GM12878 (cell line): Measurements from ENCODE around the gene SH3GL2. TPM values are rescaled to one million over a fixed set of nuclear protein-coding genes. Genes with fewer than 3 reads are reported as not detected.

Experiments used
- ATAC-seq: fragments of 200-7000 bp; cut with Tn5 transposase; 3 replicates; pipeline ENCODE4 v1.9.1; 2020; ENCODE audit warnings: mild to moderate bottlenecking, moderate library complexity
- BruUV-seq: library from RNA; stranded (reverse); fragments of 400-500 nt; replicated peaks from 2 replicates; lab custom pipeline; 2021; lab: Mats Ljungman, UMichigan
- CTCF ChIA-PET: fragments of 300-600 bp; sonication (Branson Sonifier 250); formaldehyde crosslinking; extraction: SDS; loops from one replicate; lab custom pipeline; 2021; ENCODE audit warnings: inconsistent platforms; lab: Yijun Ruan, JAX
- POLR2A ChIA-PET: fragments of 350-600 bp; formaldehyde crosslinking; extraction: SDS; loops from one replicate; lab custom pipeline; 2021; ENCODE audit warnings: inconsistent platforms; lab: Charles Lee
- RAD21 ChIA-PET: fragments of 300-600 bp; sonication (Branson Sonifier 250); formaldehyde crosslinking; loops from one replicate; lab custom pipeline; 2023; ENCODE audit warnings: antibody characterized with exemption; ENCODE audit not compliant: unreplicated experiment; lab: Charles Lee
- SMC1A ChIA-PET: fragments of 300-600 bp; sonication (Branson Sonifier 250); formaldehyde crosslinking; loops from one replicate; lab custom pipeline; 2023; ENCODE audit not compliant: unreplicated experiment, uncharacterized antibody; lab: Charles Lee
- DNase-seq: peaks from one replicate; pipeline ENCODE4 v3.0.0-alpha.2; 2011; ENCODE audit warnings: low read depth, low spot score
- FAIRE-seq: peaks from 3 replicates; lab custom pipeline; 2011; peaks lifted over from hg19 to GRCh38; lab: Jason Lieb, UNC
- H2AFZ ChIP-seq: 2 replicates; pipeline ENCODE4 v1.6.0; 2011; ENCODE audit warnings: low read depth, low read length, control low read depth; ENCODE audit not compliant: control insufficient read depth
- H3K27ac ChIP-seq: 2 replicates; pipeline ENCODE4 v1.5.1; 2011; ENCODE audit warnings: control low read depth; ENCODE audit not compliant: control insufficient read depth, insufficient read depth
- H3K27me3 ChIP-seq, 2 experiments: replicated peaks in 1 of 2; 2 replicates each; pipeline versions ENCODE4 v1.6.0 to v1.6.1; 2011; ENCODE audit warnings: low read length in 1 of 2; ENCODE audit not compliant: control insufficient read depth in 2 of 2, insufficient read depth in 2 of 2
- H3K36me3 ChIP-seq, 2 experiments: 2 replicates each; pipeline ENCODE4 v1.5.1; 2011; ENCODE audit warnings: low read length in 1 of 2; ENCODE audit not compliant: control insufficient read depth in 2 of 2, insufficient read depth in 2 of 2
- H3K4me1 ChIP-seq: 2 replicates; pipeline ENCODE4 v1.6.1; 2011; ENCODE audit warnings: mild to moderate bottlenecking, low read length, moderate library complexity, mixed read lengths; ENCODE audit not compliant: control insufficient read depth, insufficient read depth
- H3K4me2 ChIP-seq: 2 replicates; pipeline ENCODE4 v1.6.0; 2011; ENCODE audit warnings: control low read depth; ENCODE audit not compliant: control insufficient read depth, insufficient read depth
- H3K4me3 ChIP-seq: fragments of 200-600 bp; sonication (generic); 2 replicates; pipeline ENCODE4 v1.5.1; 2016
- H3K79me2 ChIP-seq: 2 replicates; pipeline ENCODE4 v1.6.0; 2011; ENCODE audit warnings: low read length; ENCODE audit not compliant: control insufficient read depth, insufficient read depth
- H3K9ac ChIP-seq: 2 replicates; pipeline ENCODE4 v1.8.0; 2011; ENCODE audit warnings: low read length, control low read depth, mixed read lengths; ENCODE audit not compliant: control insufficient read depth, insufficient read depth
- H3K9me3 ChIP-seq: replicated peaks from 3 replicates; pipeline ENCODE4 v1.5.1; 2011; ENCODE audit warnings: mild to moderate bottlenecking, low read length; ENCODE audit not compliant: control insufficient read depth, insufficient read depth
- H4K20me1 ChIP-seq: 2 replicates; pipeline ENCODE4 v1.6.0; 2011; ENCODE audit not compliant: control insufficient read depth, insufficient read depth
- BMI1 ChIP-seq: fragments of 450-650 bp; IDR thresholded peaks from 2 replicates; pipeline ENCODE4 v1.6.1; 2016; ENCODE audit warnings: mild to moderate bottlenecking, moderate library complexity, borderline replicate concordance
- CEBPB ChIP-seq, 2 experiments: fragments of 150-350 bp in 1 of 2; IDR thresholded peaks; 2 replicates each; pipeline ENCODE4 v1.6.1; 2012 to 2014; ENCODE audit warnings: low read depth in 2 of 2, low read length in 2 of 2, borderline replicate concordance in 1 of 2, inconsistent platforms in 1 of 2
- CEBPZ ChIP-seq: fragments of 150-350 bp; IDR thresholded peaks from 2 replicates; pipeline ENCODE4 v1.6.1; 2016; ENCODE audit warnings: low read depth, low read length
- CREM ChIP-seq: IDR thresholded peaks from 2 replicates; pipeline ENCODE4 v1.6.1; 2014; ENCODE audit warnings: antibody characterized with exemption, low read depth
- IKZF1 ChIP-seq: fragments of 450-650 bp; conservative IDR thresholded peaks from 2 replicates; pipeline ENCODE4 v1.6.1; 2017; ENCODE audit warnings: antibody characterized with exemption, mild to moderate bottlenecking
- KAT2A ChIP-seq: conservative IDR thresholded peaks from 2 replicates; pipeline ENCODE4 v1.6.1; 2011; ENCODE audit warnings: low read depth, low read length; ENCODE audit not compliant: control insufficient read depth
- KDM1A ChIP-seq: fragments of 200-600 bp; sonication (generic); IDR thresholded peaks from 2 replicates; pipeline ENCODE4 v1.6.1; 2016; ENCODE audit warnings: borderline replicate concordance
- NFYB ChIP-seq: IDR thresholded peaks from 2 replicates; pipeline ENCODE4 v1.6.1; 2011; ENCODE audit warnings: low read depth, mild to moderate bottlenecking, low read length, improper control_type of control experiment, moderate library complexity; ENCODE audit not compliant: insufficient read depth
- RB1 ChIP-seq: fragments of 450-650 bp; formaldehyde crosslinking; IDR thresholded peaks from 2 replicates; pipeline ENCODE4 v1.6.1; 2017; ENCODE audit warnings: mild to moderate bottlenecking, borderline replicate concordance
- RELA ChIP-seq: fragments of 450-650 bp; IDR thresholded peaks from 2 replicates; pipeline ENCODE4 v1.8.0; 2014; ENCODE audit warnings: borderline replicate concordance; ENCODE audit not compliant: partially characterized antibody
- REST ChIP-seq: IDR thresholded peaks from 2 replicates; pipeline ENCODE4 v1.6.1; 2012; ENCODE audit warnings: mild to moderate bottlenecking, low read depth, low read length
- SMC3 ChIP-seq: IDR thresholded peaks from 2 replicates; pipeline ENCODE4 v1.6.1; 2011; ENCODE audit warnings: low read length, improper control_type of control experiment, borderline replicate concordance
- STAT1 ChIP-seq: fragments of 450-650 bp; conservative IDR thresholded peaks from 2 replicates; pipeline ENCODE4 v1.6.1; 2014; ENCODE audit warnings: antibody characterized with exemption, mild to moderate bottlenecking
- YBX1 ChIP-seq: fragments of 450-650 bp; IDR thresholded peaks from 2 replicates; pipeline ENCODE4 v1.6.1; 2016; ENCODE audit warnings: antibody characterized with exemption
- ZBED1 ChIP-seq: IDR thresholded peaks from 2 replicates; pipeline ENCODE4 v1.6.1; 2016; ENCODE audit warnings: borderline replicate concordance
- WGBS: methylation state at CpG from one replicate; pipeline ENCODE4 v1.1.6; 2016; ENCODE audit warnings: low lambda C conversion rate; ENCODE audit not compliant: insufficient replicate concordance, insufficient coverage; ENCODE audit errors: missing lambda C conversion rate; 5-methylcytosine and 5-hydroxymethylcytosine counted together
- in situ Hi-C: fragments of 300-500 bp; cut with MboI; formaldehyde crosslinking; loops from 9 replicates; pipeline ENCODE4 v1.14.3; 2018; ENCODE audit warnings: mixed read lengths
- intact Hi-C: fragments of 100-400 bp; cut with micrococcal nuclease; formaldehyde crosslinking; loops from one replicate; pipeline ENCODE4 v1.14.2; 2022; ENCODE audit not compliant: unreplicated experiment
- polyA plus RNA-seq, 11 experiments: library from polyadenylated mRNA; depleted of rRNA in 4 of 11; unstranded in 6 of 11; stranded (reverse) in 5 of 11; fragments of >200 nt; fragmentation: Nextera tagmentation in 4 of 11; fragmentation: Illumina TruSeq in 1 of 11; extraction: Ambion mirVana in 4 of 11; extraction: Trizol in 1 of 11; gene quantifications; 1 replicate in 1 of 11; 2 replicates in 10 of 11; pipeline versions ENCODE4 v1.2.1 to v1.2.3, GENCODE V29; 2011 to 2016; ENCODE audit warnings: inconsistent platforms in 2 of 11, missing spikeins in 2 of 11, low read depth in 1 of 11
- total RNA-seq, 4 experiments: library from RNA; depleted of rRNA in 3 of 4; stranded (reverse); fragments of >200 nt in 3 of 4; fragmentation: Illumina TruSeq in 1 of 4; extraction: Trizol in 1 of 4; gene quantifications; 2 replicates each; pipeline versions ENCODE4 v1.2.1 to v1.2.3, GENCODE V29; 2013 to 2021

SH3GL2 gene
- total and polyA plus RNA-seq, 10 of the 15 experiments (the other 5 are each of a cell fraction or from before 2014, with no cell fraction given): not detected

- ChIA-PET CTCF (no interaction called here), SMC1A (no interaction called here), RAD21 (no interaction called here), POLR2A (no interaction called here)
- DNase-seq: no peak
- Histone ChIP-seq H3K9ac (no peak overlapping the region), H3K4me1 (no peaks in the 10 kb centered on the region), H3K4me3 (no peak overlapping the region), H3K4me2 (no peak overlapping the region), H3K27me3 (no peaks in the 10 kb centered on the region), H3K27ac (no peak overlapping the region), H3K9me3 (no peaks in the 10 kb centered on the region), H3K79me2 (no peaks in the 10 kb centered on the region), H3K36me3 (no peaks in the 10 kb centered on the region), H2AFZ (no peak overlapping the region), H4K20me1 (no peaks in the 10 kb centered on the region)
- TF ChIP-seq REST (no peak), KDM1A (no peak), KAT2A (no peak), BMI1 (no peak), CEBPB (IDR thresholded peaks at IDR 0.05; ENCODE audit: borderline replicate concordance in 1 of 2, low read depth in 2 of 2, low read length in 2 of 2) (no peak), IKZF1 (no peak), NFYB (no peak), STAT1 (no peak), YBX1 (no peak), SMC3 (no peak), CEBPZ (no peak), RELA (no peak), RB1 (no peak), CREM (no peak), ZBED1 (no peak)
- intact Hi-C loops (no loop called here), in situ Hi-C loops (no loop called here)
- FAIRE-seq: no peak
- 36% methylated on average over 3 of the region's 3 CpGs for WGBS
- no peak for ATAC-seq
- no TSS peak for BruUV-seq
Measured at GRCh38 chr9:17750269-17750668, 171.4 kb downstream of the SH3GL2 start.
